Activated CD8-positive, alpha-beta memory T cell treated with anti-CD3 and anti-CD28 coated beads, Interleukin-2, amount 50 U/mL, for 48 hours (primary cell): ENCODE measurements around the gene LIPE.

ENCODE experiments used
- DNase-seq: peaks from one replicate; pipeline ENCODE4 v3.0.0-alpha.2; 2020

The LIPE gene

GRCh38 chr19:42442833-42443232 lies 15.6 kb upstream of the LIPE start, which contains the start of gene CXCL17:
Gene CXCL17 (minus strand): TSS chr19:42442946. CDS start chr19:42442832, 114 bp downstream.
- no peak for DNase-seq

DNA sequence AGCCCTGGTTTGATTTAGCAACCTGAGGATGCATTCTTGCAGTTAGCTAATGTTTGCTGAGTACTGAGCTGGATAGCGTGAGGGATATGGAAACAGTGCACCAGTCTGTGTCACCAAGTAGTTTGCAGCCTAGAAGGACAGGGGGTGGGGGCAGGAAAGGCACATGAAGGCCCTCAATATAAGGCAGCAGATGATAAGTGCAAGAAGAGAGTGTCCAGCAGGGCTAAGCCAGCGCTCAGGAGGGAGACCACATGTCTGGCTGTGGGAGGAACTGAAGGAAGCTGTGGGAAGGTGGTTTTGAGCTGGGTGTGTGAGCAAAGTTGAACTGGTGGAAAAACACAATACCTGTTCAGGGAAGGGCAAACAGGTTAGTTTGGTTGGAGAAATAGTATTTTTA lies 13.9 kb upstream of the LIPE start:
- DNase-seq: no peak

GRCh38 chr19:42440357-42441048 lies 13.3 kb upstream of the LIPE start:
- peak; percentile 97 for DNase-seq

GRCh38 chr19:42436006-42436405 lies 8.8 kb upstream of the LIPE start:
- DNase-seq: no peak

DNA sequence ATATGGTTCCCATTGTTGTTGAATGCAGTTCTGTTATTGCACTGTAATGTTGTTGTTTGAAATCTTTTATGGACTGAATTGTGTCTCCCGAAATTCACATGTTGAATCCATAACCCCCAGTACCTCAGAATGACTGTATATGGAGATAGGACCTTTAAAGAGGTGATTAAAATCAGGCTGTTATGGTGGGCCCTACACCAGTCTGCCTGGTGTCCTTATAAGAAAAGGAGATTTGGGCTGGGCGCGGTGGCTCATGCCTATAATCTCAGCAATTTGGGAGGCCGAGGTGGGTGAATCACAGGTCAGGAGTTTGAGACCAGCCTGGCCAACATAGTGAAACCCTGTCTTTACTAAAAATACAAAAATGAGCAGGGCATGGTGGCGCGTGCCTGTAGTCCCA lies 8.1 kb upstream of the LIPE start:
- no peak for DNase-seq

DNA sequence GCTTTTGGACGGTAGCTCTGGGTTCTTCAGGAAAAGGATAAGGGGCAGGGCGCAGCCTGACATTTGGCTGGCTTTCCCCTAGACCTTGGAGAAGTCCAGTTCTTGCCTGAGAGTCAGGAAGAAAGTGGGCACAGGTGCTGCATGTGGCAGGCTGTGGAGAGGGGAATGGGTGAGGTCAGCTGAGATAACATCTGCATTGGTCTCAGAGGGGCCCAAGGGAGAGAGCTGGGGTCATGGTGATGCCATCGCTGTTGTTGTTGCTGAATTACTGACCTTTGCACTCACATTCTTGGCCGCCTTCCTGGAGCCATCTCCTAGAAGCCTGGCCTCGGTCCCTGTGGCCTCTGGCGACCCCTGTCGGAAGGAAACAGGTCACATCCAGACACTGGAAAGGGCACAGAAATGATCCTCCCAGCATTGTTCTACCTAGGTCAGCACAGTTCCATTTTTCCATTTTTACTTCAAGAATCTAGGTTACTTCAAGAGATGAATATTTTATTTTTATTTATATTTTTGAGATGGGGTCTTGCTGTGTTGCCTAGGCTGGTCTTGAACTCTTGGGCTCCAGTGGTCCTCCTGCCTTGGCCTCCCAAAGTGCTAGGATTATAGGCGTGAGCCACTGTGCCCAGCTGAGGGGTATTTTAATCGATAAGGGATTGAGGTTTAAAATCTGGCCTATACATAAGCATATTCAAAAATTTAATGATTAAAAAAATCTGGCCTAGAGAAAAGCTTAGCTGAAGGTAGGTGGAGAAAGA lies 6.5 kb upstream of the LIPE start:
- peak; percentile 73 for DNase-seq

- no peak for DNase-seq
Measured at GRCh38 chr19:42431486-42431885, 4.3 kb upstream of the LIPE start.

DNA sequence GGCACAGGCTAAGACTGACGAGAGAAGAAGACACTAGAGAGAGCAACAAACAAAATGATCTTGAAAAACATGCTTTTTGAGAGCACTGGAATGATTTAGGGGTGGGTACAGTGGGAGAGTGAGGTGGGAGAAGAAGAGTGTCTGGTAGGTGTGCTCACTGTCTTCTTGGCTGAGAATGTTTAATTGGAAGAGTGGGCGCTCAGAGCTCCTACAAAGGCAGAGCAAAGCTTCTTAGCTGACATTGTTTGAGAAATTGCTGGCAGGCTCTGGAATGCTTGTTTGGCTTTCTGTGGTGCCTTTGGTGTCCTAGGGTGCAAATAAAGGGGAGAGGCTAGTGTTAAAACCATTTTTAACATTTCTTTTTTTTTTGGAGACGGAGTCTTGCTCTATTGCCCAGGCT lies 1.5 kb upstream of the LIPE start:
- DNase-seq: no peak

GRCh38 chr19:42426643-42427042 lies 545 bp downstream of the LIPE start:
- no peak for DNase-seq

DNA sequence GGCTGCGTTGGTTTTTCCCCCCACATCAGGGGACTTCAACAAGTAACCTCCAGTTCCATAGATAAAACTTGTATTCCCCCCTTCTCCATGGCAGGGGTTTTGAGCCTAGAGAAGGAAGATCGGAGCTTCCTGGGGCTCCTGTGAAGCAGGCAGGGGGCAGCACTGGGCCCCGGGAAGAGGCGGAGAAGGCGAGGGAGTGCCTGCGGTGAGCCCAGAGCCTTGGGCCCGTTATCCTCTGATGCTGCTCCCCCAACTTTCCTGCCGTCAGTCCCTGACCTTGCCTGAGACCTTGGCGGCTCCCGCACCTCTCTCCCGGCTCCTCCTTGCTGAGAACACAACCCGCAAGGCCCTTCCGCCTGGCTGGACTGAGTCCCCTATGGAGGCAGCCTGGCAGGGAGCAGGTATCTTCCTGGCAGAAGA lies 2.5 kb downstream of the LIPE start:
- no peak for DNase-seq

DNA sequence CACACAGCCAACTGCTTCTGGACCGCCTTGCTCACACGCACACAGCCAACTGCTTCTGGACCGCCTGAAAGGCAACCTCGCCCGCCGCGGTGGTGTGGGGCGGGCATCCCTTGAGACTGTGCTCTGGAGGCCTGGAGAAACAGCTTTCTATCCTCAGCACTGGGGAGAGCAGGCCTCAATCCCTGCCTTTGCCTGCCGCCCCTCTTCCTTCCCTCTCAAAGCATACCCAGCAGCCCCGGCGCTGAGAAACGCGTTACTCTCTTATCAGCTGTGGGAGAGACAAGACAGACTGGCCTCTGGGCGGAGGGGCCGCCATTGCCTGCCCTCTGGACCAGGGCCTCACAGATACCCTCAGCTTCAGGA lies 2.9 kb downstream of the LIPE start:
- no peak for DNase-seq

DNA sequence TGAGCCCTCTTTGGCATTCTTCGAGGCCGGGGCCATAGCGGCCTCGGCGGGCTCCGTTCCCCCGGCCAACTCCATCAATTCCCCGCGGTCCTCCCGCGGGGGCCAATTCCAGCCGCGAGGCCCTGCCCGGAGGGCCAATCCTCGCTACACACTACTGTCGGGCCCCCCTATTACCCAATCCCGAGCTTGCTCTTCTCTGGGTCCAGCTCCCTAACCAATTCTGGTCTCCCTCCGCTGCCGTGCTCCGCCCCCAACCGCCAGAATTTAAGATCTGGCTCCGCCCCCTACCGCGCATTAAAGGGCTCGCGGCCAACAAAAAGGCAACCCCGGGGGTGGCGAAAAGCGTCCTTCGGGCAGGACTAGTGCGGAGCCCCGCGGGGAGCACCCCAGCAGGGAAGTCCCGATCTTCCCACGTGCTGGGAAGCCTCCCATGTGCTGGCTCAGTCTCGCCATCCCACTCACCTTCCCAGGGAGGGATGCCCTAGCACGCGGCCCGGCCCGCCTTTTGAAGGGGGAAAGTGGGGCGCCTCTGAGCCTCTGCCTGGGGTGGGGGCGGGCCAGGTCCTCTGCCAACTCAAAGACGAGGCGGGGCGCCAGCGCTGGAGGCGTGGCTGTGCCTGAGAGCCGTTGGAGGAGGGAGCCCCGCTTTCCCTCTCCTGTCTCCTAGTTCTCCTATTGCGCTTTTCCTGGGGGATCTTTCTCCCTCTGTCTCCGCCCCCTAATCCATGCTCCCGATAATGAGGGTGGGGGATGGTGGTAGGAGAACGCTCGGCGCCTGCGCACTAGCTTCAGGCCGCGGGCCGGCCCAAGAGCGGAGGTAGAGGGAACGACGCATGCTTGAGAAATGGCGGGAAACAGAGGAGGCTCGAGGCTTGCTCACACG lies 3.5 kb downstream of the LIPE start:
- DNase-seq: peak; percentile 95

DNA sequence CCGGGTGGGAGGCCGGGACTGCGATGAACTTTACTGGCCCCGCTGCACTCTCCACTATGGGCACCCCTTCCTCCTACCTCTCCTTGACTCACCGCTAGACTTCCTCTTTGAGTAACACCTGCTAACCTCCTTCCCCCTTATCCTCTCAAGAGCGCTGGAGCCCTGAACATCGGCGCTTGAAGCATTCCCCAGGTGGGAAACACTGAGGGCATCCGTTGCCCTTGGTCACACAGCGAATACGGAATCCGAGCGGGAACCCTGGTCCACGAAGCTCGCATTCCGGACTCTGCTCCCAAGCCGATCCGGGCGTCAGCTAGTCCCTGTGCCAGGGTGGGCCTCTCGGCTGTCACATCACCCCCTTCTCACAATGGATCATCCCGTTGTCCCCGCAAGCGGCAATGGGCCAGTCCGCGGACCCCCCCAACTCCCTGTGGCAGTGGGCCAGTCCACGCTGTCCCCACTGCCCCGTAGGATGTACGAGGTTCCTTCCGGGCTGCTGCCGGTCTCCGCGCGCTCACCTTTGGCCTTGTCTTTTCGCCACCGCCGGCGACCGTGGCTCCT lies 4.2 kb downstream of the LIPE start:
- DNase-seq: peak; percentile 80

GRCh38 chr19:42422092-42422900 lies 4.9 kb downstream of the LIPE start:
- DNase-seq: no peak

DNA sequence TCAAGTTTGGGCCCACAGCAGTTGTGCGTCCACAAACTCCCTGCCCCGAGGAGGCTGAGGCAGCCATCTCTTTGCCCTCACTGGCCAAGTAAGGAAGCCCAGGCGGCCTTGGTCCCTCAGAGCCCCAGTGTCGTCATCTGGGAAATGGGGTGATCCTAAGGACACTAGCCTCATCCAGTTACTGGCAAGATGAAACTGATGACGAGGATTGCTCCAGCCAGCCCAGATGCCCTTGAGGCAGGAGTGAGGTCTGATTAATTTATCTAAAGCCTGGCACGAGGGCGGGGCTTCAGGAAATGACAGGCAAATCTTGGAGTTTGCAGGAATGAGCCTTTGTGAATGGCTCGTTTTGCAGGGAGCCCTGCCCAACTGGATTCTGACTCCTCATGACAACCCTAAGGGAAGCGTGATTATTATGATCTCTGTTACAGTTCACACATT lies 5.6 kb downstream of the LIPE start:
- no peak for DNase-seq

- DNase-seq: no peak
Measured at GRCh38 chr19:42421101-42421500, 6.1 kb downstream of the LIPE start.

- DNase-seq: peak; percentile 86
Measured at GRCh38 chr19:42420055-42420544, 7.1 kb downstream of the LIPE start.

- no peak for DNase-seq
Measured at GRCh38 chr19:42419309-42419708, 7.9 kb downstream of the LIPE start.

- DNase-seq: no peak
Measured at GRCh38 chr19:42412661-42413076, 14.5 kb downstream of the LIPE start.

DNA sequence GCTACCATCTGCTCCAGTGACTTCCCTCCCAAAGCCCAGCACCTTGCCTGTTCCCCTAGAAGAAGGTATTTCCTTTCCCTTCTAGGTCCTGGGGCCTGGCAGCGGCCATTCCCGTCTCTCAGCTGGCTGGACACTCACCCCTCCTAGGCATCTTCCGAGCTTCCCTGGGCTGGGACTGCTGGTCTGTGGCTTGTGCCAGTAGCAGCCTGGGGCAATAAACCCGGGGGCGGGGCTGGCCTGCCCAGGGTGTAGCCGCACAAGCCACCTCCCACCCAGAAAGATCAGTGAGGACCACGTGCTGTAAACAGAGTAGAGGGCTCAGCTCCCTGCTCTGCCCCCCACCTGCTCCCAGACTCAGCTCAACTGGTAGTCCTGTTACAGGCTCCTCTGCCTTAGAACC lies 15.0 kb downstream of the LIPE start:
- DNase-seq: no peak

- DNase-seq: no peak
Measured at GRCh38 chr19:42411581-42412178, 15.5 kb downstream of the LIPE start.

DNA sequence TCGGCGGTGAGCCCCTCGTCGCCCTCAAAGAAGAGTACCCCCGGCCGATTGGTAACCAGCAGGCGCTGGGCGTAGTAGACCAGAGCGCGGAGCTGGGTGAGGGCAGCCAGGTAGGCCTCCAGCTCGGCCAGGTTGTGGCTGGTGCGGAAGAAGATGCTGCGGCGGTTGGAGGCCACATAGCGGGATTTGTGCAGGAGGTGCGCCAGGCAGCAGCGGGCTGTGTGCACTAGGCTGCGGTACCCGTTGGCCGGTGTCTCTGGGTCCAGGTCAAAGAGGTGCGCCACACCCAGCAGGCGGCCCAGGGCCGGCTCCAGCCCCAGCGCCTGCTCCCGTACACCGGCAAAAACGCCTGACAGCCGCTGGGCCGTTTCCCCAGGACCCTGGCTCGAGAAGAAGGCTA lies 16.8 kb downstream of the LIPE start:
- DNase-seq: no peak
